ENCODE results near the gene OR10H2. TPM values are rescaled to one million over a fixed set of nuclear protein-coding genes. Genes with fewer than 3 reads are reported as not detected.
"Not testable (repeated sequence)": the region's sequence is repeated elsewhere in the genome, so short reads cannot be mapped to it uniquely, and the experiment has no call there.

The OR10H2 gene
- total RNA-seq, 1 donor from 2014 or later, result not detected

GRCh38 chr19:15774159-15774558 is 46.3 kb downstream of the OR10H2 start:
- not testable (repeated sequence) for DNase-seq

- DNase-seq, result no peak
These were observed 47.4 kb downstream of the OR10H2 start for GRCh38 chr19:15775249-15775648.

- no peak for DNase-seq
These were observed 48.4 kb downstream of the OR10H2 start for GRCh38 chr19:15776264-15776663.

GRCh38 chr19:15776991-15777970 is 49.5 kb downstream of the OR10H2 start:
- no peak for DNase-seq

Other genes with a start within 250 kb of the OR10H2 start
- gene PGLYRP2, start 248.5 kb upstream of the OR10H2 start, total RNA-seq, result not detected
- gene CYP4F22, start 219.5 kb upstream of the OR10H2 start, total RNA-seq, result not detected
- not detected for gene CYP4F8, start 112.8 kb upstream of the OR10H2 start, total RNA-seq
- 0.16 TPM for gene CYP4F3, start 87.1 kb upstream of the OR10H2 start, total RNA-seq
- gene CYP4F12, start 54.9 kb upstream of the OR10H2 start, total RNA-seq, result not detected
- gene OR10H3, start 10.0 kb downstream of the OR10H2 start, total RNA-seq, result not detected
- gene OR10H5, start 59.6 kb downstream of the OR10H2 start, total RNA-seq, result not detected
- gene OR10H1, start 87.6 kb downstream of the OR10H2 start, total RNA-seq, result not detected
- gene CYP4F2, start 170.1 kb downstream of the OR10H2 start, total RNA-seq, result not detected
- 0.16 TPM for gene CYP4F11, start 206.5 kb downstream of the OR10H2 start, total RNA-seq
- not detected for gene OR10H4, start 221.0 kb downstream of the OR10H2 start, total RNA-seq